ENCODE measurements around the gene SUMO3. TPM values are rescaled to one million over a fixed set of nuclear protein-coding genes. Genes with fewer than 3 reads are reported as not detected.

The SUMO3 gene
- total and polyA plus RNA-seq, 2 of the 8 experiments (the other 6 are each of a cell fraction or from before 2014, with no cell fraction given) = 96.8 to 101 TPM

DNA sequence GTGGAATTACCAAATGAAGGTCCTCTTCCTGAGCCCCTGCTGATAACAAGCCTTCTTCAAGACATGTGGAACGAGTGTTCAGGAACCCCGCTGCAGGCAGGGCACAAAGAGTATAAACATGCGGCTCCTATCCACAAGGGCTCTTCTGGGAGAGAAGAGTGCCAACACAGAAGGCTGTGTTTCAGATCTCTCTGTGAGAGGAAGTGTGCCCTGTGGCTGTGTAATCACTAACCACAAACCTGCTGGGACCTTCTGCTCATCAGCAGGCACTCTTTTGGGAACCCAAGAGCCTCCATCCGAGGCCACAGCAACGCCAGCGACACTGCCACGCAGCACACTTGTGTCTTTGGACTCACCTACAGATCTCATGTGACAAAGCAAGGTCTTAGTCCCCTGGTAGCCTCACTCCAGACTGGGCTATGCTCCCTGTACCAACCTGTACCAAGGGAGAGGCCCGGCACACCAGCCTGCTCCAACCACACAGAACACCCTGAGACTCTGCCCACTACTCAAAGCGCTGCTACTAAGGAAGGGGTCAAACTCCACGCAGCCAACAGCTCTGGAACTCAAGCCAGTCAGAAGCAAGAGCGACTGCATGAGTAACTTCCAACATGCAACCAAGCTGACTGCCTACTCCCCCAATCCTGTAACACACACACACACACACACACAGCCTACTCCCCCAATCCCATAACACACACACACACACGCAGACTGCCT lies 47.9 kb upstream of the SUMO3 start:
- Histone ChIP-seq H2BK5ac (ENCODE audit: low read depth, low read length) (peak overlapping the region; percentile 75; the same call in 1 of the 2 replicates), H2BK15ac (ENCODE audit: low read length) (no peak overlapping the region), H4K20me1 (replicated peaks in 1 of 2; ENCODE audit: control insufficient read depth in 1 of 2, insufficient read depth in 2 of 2, low read length in 2 of 2) (peaks cover 22 to 55% of the 10 kb centered on the region in 2 experiments), H3K4me3 (ENCODE audit: extremely low read depth in 1 of 4, insufficient read depth in 2 of 4, low read depth in 3 of 4, low read length in 4 of 4) (no peak overlapping the region), H3K27me3 (replicated peaks in 1 of 4; ENCODE audit: control insufficient read depth in 3 of 4, extremely low read depth in 1 of 4, insufficient read depth in 3 of 4, low read length in 3 of 4) (no peaks in the 10 kb centered on the region; a peak in 1 of 7 replicates), H3K79me1 (ENCODE audit: low read depth, low read length) (peaks cover 28% of the 10 kb centered on the region), H3K23ac (ENCODE audit: insufficient read length) (no peak overlapping the region), H3K14ac (ENCODE audit: insufficient read length) (no peak overlapping the region), H3K23me2 (ENCODE audit: low read depth, low read length) (peaks cover 6% of the 10 kb centered on the region; the same call in 1 of the 2 replicates), H3K4me1 (replicated peaks in 1 of 4; ENCODE audit: control insufficient read depth in 3 of 4, insufficient read depth in 4 of 4, low read length in 3 of 4) (peaks cover 0 to 14% (median 8%) of the 10 kb centered on the region in 4 experiments; a peak in 5 of 7 replicates), H2AFZ (ENCODE audit: low read length) (no peak overlapping the region), H3K36me3 (ENCODE audit: control insufficient read depth in 2 of 4, insufficient read depth in 4 of 4, low read length in 3 of 4) (peaks cover 5 to 12% (median 7%) of the 10 kb centered on the region in 4 experiments; a peak in 7 of 8 replicates), H2BK12ac (ENCODE audit: low read depth, low read length) (peak overlapping the region; percentile 68), H4K8ac (ENCODE audit: extremely low read depth, insufficient read depth, low read length) (no peak overlapping the region), H4K91ac (replicated peaks; ENCODE audit: insufficient read length, low read length) (no peak overlapping the region), H3K18ac (ENCODE audit: extremely low read depth, low read length) (no peak overlapping the region), H3K9me3 (ENCODE audit: insufficient read depth in 2 of 2, low read depth in 1 of 2, low read length in 1 of 2) (no peaks in the 10 kb centered on the region), H4K5ac (ENCODE audit: insufficient read length, low read depth, low read length) (no peak overlapping the region), H3K56ac (replicated peaks; ENCODE audit: insufficient read length, low read depth, low read length) (no peak overlapping the region), H3K4ac (replicated peaks; ENCODE audit: insufficient read length, low read depth, low read length) (no peak overlapping the region), H3K4me2 (ENCODE audit: insufficient read depth in 1 of 2, low read depth in 2 of 2, low read length in 2 of 2) (no peak overlapping the region; a peak in 1 of 4 replicates), H3K9ac (replicated peaks in 1 of 4; ENCODE audit: extremely low read depth in 1 of 4, low read depth in 3 of 4, low read length in 3 of 4) (no peak overlapping the region), H3K79me2 (ENCODE audit: control insufficient read depth in 1 of 2, insufficient read depth in 2 of 2, low read length in 2 of 2) (peaks cover 37 to 95% of the 10 kb centered on the region in 2 experiments), H2AK5ac (ENCODE audit: low read depth, low read length) (no peak overlapping the region; the same call in 1 of the 2 replicates), H3K27ac (ENCODE audit: low read depth, low read length) (no peak overlapping the region), H2BK120ac (replicated peaks; ENCODE audit: low read depth, low read length) (no peak overlapping the region), H2BK20ac (ENCODE audit: low read length) (no peak overlapping the region)
- TF ChIP-seq YY1 (IDR thresholded peaks at IDR 0.05; ENCODE audit: low read depth, low read length) (no peak), KDM1A (IDR thresholded peaks at IDR 0.05; ENCODE audit: borderline replicate concordance, low read length) (no peak), TEAD4 (IDR thresholded peaks at IDR 0.05; ENCODE audit: low read depth, low read length) (no peak), NRF1 (IDR thresholded peaks at IDR 0.05; ENCODE audit: low read depth, low read length) (no peak), SP2 (IDR thresholded peaks at IDR 0.05; ENCODE audit: low read length) (no peak), JUND (IDR thresholded peaks at IDR 0.05; ENCODE audit: low read length) (no peak), GABPA (IDR thresholded peaks at IDR 0.05; ENCODE audit: borderline replicate concordance, insufficient read depth, low read length) (no peak), CREB1 (IDR thresholded peaks at IDR 0.05) (no peak), RAD21 (IDR thresholded peaks at IDR 0.05 in 1 of 2, conservative IDR thresholded peaks at IDR 0.05 in 1 of 2; ENCODE audit: low read depth in 2 of 2, low read length in 2 of 2) (no peak), SIX5 (IDR thresholded peaks at IDR 0.05; ENCODE audit: low read depth, low read length) (no peak), ZNF274 (IDR thresholded peaks at IDR 0.05; ENCODE audit: borderline replicate concordance, extremely low read depth, low read length) (no peak), CHD1 (IDR thresholded peaks at IDR 0.05; ENCODE audit: low read depth, low read length) (no peak)
- TF ChIP-seq, protein P1, sequence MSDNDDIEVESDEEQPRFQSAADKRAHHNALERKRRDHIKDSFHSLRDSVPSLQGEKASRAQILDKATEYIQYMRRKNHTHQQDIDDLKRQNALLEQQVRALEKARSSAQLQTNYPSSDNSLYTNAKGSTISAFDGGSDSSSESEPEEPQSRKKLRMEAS (IDR thresholded peaks at IDR 0.05) = no peak
- no peak for DNase-seq (ENCODE audit: low read depth in 1 of 2, low spot score in 2 of 2)
- ChIA-PET CTCF (ENCODE audit: partially characterized antibody) (interaction anchor here (0.6 kb wide), 1 partner anchor 427 kb away, joined by 5 read pairs; no protein-coding TSS in a partner anchor), POLR2A (ENCODE audit: partially characterized antibody) (no interaction called here)
- WGBS, 2 experiments (ENCODE audit: extremely low coverage in 1 of 2, insufficient coverage in 1 of 2, insufficient read length in 1 of 2, insufficient replicate concordance in 2 of 2, low coverage in 1 of 2, low lambda C conversion rate in 2 of 2, missing lambda C conversion rate in 1 of 2) = 91% methylated on average over 12 of the region's 12 CpGs; no CpG with 5 or more reads in 1 of the 2 experiments
- no peak for FAIRE-seq
